ENCODE data around the gene SMAD6. TPM values are rescaled to one million over a fixed set of nuclear protein-coding genes. Genes with fewer than 3 reads are reported as not detected.

The SMAD6 gene
- total RNA-seq, 2 donors from 2014 or later: 14.0 to 25.4 TPM

- TF ChIP-seq CTCF (IDR thresholded peaks at IDR 0.05) (no peak), POLR2A (IDR thresholded peaks at IDR 0.05) (no peak)
- no peaks in the 10 kb centered on the region for H3K27me3 ChIP-seq
- peak; percentile 47 for ATAC-seq
- H3K36me3 ChIP-seq (replicated peaks in 1 of 2; ENCODE audit: insufficient read depth in 1 of 2, low read depth in 2 of 2): no peaks in the 10 kb centered on the region
- peak in 3 of 4 donors; percentile 48 to 60 (median 51) for DNase-seq
- H3K4me3 ChIP-seq: no peak overlapping the region
- H3K9me3 ChIP-seq: peaks cover 0 to 3% (median 0%) of the 10 kb centered on the region in 3 donors
- intact Hi-C loops (cut with DNase I): loop anchor here (5.0 kb wide), 1 partner anchor 43 kb away; no protein-coding TSS in a partner anchor
- H3K27ac ChIP-seq: peak overlapping the region; percentile 16 to 60 (median 48)
- 24 to 25% methylated on average over 8 of the region's 8 CpGs for WGBS, 2 donors
- H3K4me1 ChIP-seq: peaks cover 62% of the 10 kb centered on the region
Measured at GRCh38 chr15:66749841-66750575, 48.0 kb downstream of the SMAD6 start.

DNA sequence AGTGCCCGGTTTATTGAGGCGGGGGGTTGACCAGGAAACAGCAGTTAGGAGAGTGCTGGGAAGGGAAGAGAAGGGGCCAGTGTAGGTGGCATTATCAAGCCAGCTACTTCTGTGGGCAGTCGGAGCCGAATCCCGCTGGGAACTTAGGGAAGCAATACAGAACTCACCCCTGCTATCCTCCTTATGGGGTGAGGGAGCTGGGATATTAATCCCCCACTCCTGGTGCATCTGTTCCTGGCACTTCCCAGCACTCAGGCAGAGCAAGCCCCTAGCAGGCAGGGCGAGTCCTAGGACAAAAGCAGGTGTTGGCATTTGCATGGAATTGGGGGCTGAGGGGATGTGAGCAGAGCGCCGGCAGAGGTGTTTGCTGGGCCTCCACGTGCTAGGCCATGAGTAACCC is 48.6 kb downstream of the SMAD6 start:
- H3K4me1 ChIP-seq: peaks cover 56% of the 10 kb centered on the region
- no peak overlapping the region for H3K4me3 ChIP-seq
- TF ChIP-seq CTCF (IDR thresholded peaks at IDR 0.05) (no peak), POLR2A (IDR thresholded peaks at IDR 0.05) (no peak)
- DNase-seq: no peak
- H3K36me3 ChIP-seq (replicated peaks in 1 of 2; ENCODE audit: insufficient read depth in 1 of 2, low read depth in 2 of 2): no peaks in the 10 kb centered on the region
- WGBS, 2 donors: 88% methylated on average over 9 of the region's 9 CpGs
- H3K27ac ChIP-seq: peak overlapping the region in 3 of 4 donors; percentile 42 to 60 (median 53)
- intact Hi-C loops (cut with DNase I): no loop called here
- peaks cover 0 to 3% (median 0%) of the 10 kb centered on the region in 3 donors for H3K9me3 ChIP-seq
- ATAC-seq: no peak
- no peaks in the 10 kb centered on the region for H3K27me3 ChIP-seq

- no peaks in the 10 kb centered on the region for H3K27me3 ChIP-seq
- intact Hi-C loops (cut with DNase I): no loop called here
- H3K4me3 ChIP-seq: no peak overlapping the region
- H3K4me1 ChIP-seq: peaks cover 46% of the 10 kb centered on the region
- ATAC-seq (no peak), DNase-seq (peak in 3 of 4 donors; percentile 48 to 57 (median 51))
- TF ChIP-seq POLR2A (IDR thresholded peaks at IDR 0.05) (no peak), CTCF (IDR thresholded peaks at IDR 0.05) (no peak)
- peaks cover 0 to 3% (median 0%) of the 10 kb centered on the region in 3 donors for H3K9me3 ChIP-seq
- H3K27ac ChIP-seq: peak overlapping the region in 3 of 4 donors; percentile 41 to 60 (median 42)
- 30 to 44% methylated on average over 7 of the region's 7 CpGs for WGBS, 2 donors
- no peaks in the 10 kb centered on the region for H3K36me3 ChIP-seq (replicated peaks in 1 of 2; ENCODE audit: insufficient read depth in 1 of 2, low read depth in 2 of 2)
Measured at GRCh38 chr15:66751579-66751978, 49.5 kb downstream of the SMAD6 start.

DNA sequence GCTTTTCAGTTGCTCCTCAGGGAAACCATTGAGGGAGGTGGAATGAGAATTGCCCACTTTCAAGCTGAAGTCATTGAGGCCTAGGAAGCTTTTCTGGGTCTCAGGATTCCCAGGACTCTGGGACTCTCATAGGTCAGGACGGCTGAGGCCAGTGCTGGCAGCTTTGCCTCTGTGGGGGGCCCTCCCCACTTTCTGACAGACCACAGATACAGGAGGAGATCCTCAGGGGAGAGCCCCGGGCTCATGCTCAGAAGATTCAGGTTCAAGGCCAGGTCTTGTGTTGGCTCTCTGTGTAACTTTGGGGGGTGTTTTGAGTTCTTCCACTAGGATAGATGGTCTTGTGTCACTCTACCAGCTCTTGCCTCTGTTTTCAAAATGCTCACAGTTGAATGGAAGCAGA is 50.0 kb downstream of the SMAD6 start:
- no peaks in the 10 kb centered on the region for H3K36me3 ChIP-seq (replicated peaks in 1 of 2; ENCODE audit: insufficient read depth in 1 of 2, low read depth in 2 of 2)
- H3K9me3 ChIP-seq: peaks cover 0 to 3% (median 0%) of the 10 kb centered on the region in 3 donors
- H3K4me3 ChIP-seq: no peak overlapping the region
- no peaks in the 10 kb centered on the region for H3K27me3 ChIP-seq
- DNase-seq: no peak
- peak overlapping the region in 3 of 4 donors; percentile 25 to 42 (median 41) for H3K27ac ChIP-seq
- TF ChIP-seq POLR2A (IDR thresholded peaks at IDR 0.05): no peak
- TF ChIP-seq CTCF (IDR thresholded peaks at IDR 0.05): no peak
- peaks cover 44% of the 10 kb centered on the region for H3K4me1 ChIP-seq
- 33 to 62% methylated on average over 1 to 2 of the region's 2 CpGs for WGBS, 2 donors
- intact Hi-C loops (cut with DNase I): no loop called here
- ATAC-seq: no peak

Data from body of pancreas (tissue), 4 donors.